ENCODE measurements around the gene NFIB.

NFIB gene

DNA sequence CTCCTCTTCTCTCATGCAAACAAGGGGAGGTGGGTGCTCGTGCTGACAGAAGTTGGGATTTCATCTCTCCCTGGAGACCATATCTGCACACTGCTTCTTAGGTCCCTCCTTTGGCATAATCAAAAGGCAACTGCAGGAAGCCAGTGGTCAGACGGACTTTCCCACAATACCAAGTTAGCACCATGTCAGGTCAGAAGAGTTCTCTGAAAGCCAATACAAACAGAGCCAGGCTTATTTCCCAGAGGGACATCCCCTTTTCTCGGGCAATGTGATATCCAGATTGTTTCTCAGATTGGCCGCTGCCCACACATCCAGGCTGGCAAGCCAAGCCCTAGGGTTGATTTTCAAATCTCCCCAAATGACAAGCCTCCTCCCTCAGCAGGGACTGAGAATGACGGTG, 241.1 kb downstream of the NFIB start:
- DNase-seq (ENCODE audit: low read depth) = no peak

DNA sequence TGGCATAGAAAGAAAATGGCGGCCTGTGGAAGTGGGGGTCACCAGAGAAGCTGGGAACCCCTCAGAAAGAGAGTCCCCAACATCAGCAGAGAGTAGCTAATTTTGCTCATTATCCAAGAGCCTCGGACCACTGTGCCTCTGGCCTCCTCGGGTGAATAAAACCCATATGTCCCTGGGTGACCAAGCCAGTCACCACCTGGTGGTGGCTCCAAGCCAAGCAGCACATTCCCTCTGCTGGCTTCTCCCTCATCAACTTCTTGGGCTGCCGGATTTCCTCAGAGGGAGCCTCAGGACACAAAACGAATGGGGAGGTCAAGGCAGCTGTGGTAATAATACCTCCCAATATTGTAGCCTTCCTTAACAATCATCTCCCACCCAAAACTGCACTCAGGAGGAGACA, 242.5 kb downstream of the NFIB start:
- no peak for DNase-seq (ENCODE audit: low read depth)

DNA sequence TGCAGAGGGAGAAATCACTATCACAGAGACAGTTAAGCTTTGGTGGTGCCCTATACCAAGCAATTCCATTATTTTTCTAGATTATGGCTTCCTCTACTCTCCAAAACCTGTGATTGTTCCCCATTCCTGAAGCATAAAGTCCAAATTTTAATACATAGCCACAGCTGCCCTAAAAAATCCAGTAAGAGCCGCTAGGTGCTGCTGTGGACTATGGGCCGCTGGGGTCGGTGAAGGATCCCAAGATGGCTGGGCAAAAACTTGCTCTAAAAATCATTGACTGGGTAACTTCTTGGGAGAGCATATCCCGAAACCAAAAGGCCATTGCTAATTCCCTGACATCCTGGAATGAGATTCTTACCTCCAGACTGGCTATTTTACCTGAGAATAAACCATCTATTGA, 245.3 kb downstream of the NFIB start:
- no peak for DNase-seq (ENCODE audit: low read depth)

DNA sequence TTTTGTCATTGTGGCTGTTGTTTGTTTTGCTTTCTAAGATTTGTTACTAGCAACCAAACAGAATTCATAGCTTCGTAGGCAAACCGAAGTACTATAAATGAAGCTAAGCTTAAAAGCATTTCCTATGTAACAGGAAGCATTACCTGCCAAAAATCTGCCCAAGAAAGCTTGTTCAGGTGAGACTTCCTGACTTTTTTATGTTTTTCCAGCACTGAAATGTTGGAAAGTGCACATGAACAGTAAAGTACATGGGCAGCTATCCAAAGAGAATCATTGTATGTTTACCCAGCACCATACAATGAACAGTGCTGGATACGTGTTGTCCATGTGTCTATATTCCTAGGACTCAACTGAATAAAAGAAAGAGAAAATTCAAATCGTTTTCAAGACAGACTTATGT, 247.1 kb downstream of the NFIB start:
- no peak for DNase-seq (ENCODE audit: low read depth)

DNA sequence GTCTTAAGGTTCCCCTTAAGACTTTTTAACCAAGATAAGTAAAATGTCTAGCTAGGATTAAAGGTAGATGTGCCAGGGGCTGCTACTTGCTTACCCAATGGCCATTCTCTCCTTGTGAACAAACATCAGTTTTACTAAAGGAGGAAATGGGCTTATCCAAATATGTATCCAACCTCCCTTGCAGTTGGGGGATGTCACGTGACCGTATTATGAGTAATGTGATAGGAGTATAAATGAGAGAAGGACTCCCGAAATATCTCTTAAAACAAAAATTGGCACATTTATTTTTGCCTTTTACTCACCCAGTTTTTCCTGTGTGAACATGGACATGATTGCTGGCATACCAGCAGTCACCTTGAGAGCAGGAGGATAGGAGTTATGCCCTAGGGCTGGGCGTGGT, 247.9 kb downstream of the NFIB start:
- DNase-seq (ENCODE audit: low read depth) = no peak

DNA sequence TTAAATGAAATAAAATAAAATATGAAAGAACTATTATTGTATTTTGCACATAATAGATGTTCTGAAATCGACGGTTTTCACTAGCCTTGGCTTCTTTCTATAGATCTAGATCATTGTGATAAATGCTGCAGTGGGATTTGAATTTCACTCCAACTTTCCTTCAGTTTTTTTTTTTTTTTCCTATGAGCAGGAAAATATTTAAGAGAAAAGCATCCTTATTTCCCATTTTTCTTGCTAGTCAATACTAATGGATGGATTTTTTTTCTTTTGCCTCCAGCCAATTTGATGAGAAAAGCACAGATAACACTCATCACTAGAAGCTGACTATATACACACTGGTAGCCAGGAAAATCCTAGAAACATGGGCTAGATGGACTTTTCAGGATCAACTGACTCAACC, 249.0 kb downstream of the NFIB start:
- no peak for DNase-seq (ENCODE audit: low read depth)

DNA sequence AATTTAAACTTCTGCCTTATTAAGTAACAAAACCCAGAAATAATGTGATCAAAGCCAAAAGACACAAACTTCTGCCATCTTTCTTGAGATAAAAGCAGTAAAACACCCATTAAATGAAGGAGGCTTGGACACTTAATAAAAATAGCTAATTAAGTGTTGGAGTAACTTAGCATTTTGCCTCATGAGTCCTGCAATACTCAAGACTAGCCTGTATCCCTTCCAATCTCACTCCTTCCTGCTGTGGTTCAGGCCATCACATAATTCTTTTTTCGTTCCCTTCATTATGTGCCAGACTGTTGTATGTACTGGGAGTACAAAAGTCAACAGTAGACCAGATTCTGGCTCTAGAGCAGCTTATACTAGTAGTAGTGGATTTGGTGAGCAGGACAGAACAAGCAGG, 250.2 kb downstream of the NFIB start:
- DNase-seq (ENCODE audit: low read depth) = no peak

DNA sequence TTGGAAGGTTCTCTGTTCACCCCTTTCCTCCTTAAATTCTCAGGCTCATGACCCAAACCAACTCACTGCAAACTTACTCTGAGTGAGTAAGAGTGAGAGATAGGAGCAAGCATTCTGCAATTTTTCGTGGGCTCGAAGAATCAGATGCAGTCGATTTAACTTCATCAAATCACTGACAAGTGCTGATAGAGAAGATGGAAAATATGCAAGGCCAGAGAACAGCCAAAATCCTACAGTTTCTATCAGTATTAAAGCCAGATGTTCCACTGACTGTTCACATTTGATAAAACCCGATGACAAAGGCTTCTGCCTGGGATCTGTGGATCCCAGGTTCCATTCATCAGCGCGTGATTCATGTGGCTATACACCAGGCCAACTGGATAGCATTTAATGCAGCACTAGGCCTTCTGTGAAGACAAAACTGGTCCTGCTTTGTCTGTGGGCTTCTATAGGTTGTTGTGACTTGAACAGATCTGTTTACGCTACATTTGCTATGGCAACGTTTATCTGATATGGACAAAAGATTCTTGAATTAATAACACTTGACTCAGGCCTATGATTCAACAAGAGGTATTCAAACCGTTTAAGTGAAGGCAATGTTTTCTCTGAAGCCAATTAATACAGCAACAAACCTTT, 251.2 kb downstream of the NFIB start:
- DNase-seq (ENCODE audit: low read depth) = no peak

DNA sequence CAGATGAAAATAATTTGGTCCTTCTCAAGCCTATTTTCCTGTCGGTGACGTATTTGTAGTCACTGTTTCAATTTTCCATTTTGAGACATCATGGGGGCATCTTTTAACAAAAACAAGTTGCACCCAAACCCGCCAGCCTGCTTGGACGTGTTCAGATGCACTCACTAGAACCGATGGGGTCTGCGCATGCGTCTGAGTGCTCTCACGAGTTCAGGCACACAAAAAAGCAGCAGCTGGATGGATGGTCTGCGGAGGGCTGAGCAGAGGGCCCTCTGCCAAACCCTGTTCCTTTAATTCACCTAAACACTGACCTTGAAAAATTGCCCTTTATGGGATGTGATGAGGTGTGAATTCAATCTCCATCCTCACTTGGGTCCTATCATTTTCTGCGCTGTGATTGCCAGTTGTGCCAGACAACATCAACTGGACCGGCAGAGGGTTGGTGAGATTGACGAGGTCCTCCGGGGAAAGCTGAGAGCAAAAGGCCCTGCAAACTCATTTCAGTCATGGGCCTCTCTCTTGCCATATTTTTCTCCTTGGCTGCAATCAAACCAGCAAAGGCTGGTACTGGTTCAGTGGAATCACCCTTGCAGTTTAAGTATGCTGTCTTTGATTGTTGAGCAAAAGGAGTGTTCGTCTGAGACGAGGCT, 251.9 kb downstream of the NFIB start:
- DNase-seq (ENCODE audit: low read depth) = no peak

DNA sequence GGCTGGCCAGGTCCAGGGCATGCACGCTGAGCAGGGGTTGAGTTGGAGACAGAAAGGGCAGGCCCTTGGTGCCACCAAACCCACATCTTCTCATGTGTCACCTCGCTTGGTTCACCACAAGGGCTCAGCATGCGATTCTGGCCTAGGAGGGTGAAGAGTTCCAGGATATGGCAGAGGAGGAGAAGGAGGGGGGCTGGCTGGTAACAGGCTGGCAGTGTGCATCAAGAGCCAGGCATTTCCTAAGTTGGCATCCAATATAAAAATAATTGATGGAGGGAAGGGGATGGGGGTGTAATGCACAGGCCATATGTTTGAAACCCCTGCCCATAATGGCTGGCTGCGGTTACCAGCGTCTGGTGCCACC, 255.6 kb downstream of the NFIB start:
- DNase-seq (ENCODE audit: low read depth) = no peak

DNA sequence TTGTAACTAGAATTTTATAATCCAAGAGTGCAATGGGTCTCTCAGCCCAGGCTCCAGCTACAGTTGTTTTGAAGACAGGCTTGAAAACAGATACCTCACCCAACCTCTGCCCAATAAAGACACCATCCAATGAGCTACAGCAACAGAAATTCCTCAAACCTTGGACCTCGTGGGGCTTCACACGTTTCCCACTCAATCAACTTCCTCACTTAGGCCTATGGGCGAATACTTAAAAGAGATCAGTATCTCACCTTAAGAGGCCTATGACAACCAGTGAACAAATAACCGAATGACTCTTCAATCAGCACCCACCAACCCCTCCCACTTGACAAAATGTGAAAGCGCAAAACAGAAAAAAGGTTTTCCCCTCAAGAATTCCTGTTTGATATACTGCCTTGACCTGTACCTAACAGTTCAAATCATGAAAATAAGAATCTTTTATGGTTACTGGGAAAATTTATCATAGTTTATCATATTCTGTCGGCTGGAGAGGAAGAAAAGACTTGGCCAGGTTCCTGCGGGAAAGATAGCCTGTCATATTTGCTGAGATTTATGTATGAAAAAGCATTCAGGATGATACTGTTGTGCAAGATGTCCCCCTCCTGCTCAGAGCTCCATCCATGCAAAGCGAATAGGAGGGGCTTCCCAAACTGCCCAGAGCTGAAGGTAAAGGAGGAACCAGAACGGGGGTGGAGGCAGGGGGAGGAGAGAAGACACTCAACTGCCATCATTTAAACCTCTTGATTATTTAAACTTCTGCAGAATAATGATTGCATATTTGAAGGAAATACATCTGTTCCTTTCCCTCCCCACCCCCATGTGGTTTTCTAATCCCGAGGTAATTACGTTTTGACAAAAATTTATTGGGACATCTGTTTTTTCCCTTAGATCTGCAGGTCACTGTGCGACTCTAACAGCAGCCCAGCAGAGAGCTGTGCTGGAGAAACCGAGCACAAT, 256.3 kb downstream of the NFIB start:
- no peak for DNase-seq (ENCODE audit: low read depth)

DNA sequence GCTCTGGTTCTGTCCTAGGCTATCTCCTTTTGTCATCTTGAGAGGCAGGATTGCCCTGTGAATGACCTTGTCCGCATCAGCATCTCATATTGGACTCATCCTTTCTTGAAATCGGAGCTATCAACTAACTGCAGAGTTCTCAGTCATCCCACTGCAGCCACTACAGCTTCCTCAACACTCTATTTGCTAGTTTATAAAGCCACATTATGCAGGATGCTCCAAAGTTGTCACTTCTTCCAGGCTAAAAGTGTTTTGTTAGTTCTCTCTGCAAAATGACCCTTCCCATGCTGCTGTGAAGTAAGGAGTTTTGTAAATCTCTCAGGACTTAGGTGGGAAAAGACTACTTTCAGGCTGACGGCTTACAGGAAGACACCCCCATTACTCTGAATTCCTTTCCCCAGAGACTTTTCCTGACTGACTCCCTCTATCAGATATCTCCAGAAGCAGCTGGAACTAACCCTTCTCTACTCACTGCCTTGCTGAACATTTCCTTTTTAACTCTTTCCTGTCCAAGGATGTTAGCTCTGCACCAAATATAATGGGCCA, 257.6 kb downstream of the NFIB start:
- no peak for DNase-seq (ENCODE audit: low read depth)

DNA sequence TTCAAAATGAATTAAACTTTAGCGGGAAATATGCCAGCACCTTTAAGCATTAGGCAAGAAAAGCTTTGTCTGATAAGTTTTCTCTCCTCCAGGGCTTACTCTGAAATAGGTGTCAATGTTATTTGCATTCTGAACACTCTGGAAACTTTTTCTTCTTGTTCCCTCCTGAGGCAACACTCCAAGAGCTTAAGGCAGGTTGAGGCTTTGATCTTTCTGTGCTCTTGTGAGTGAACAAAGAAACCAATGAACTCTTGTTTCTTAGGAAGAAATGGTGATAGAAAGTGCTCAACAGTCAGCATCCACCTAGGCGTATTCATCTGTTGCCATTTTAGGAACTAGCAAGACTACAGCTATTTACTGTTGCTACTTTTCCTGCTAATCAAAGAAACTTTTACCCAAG, 259.8 kb downstream of the NFIB start:
- no peak for DNase-seq (ENCODE audit: low read depth)

DNA sequence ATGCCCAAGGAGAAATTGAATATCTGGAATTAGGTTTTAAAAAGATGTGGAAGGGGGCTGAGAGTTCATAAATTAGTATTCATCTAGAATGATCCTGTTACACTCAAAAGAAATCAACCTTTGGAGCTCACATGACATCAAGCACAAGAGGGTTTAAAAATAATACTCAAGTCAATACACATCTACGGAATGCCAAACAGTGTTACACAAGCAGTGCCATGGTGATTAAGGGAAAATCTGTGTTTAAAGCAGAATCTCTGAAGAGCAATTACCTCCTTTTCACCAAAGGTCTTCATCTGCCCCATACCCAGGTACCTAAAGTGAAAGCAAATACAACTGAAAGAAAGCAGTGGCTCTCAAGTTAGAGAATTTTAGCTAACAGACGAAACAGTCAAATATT, 261.6 kb downstream of the NFIB start:
- DNase-seq (ENCODE audit: low read depth) = no peak

DNA sequence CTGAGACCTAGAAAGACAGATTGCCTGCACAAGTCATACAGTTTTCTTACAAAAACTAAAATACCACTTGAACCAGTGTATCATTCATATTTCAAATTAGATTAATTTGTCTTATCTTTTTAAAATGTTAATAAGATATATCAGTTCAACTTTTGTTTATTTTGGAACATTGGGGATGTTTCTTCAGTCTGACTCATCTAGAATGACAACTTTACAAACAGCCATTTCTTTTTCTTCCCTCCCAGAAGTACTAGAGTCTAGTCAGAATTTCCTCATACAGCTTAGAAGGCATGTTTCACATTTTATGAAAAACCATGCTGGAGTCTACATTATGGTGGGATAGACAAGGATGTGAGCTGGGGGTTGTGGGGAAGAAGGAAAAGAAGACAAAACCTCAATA, 262.5 kb downstream of the NFIB start:
- DNase-seq (ENCODE audit: low read depth) = no peak

DNA sequence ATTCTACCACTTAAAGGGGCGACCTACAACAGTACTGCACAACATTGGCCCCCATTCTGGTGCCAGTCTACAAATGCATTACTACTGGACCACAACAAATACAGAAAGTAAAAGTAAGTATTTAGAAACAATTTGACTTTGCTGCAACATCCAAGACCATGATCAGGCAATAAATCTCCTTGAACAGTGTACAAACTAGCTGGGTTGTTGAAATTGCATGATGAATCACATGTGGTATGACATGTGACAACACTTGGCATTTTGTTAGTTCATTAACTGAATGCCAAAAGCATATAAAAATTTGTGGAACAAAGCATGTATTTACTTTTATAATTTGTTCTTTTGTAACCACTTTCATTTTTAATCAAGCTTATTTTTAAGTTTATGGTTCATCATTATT, 270.5 kb downstream of the NFIB start:
- no peak for DNase-seq (ENCODE audit: low read depth)

DNA sequence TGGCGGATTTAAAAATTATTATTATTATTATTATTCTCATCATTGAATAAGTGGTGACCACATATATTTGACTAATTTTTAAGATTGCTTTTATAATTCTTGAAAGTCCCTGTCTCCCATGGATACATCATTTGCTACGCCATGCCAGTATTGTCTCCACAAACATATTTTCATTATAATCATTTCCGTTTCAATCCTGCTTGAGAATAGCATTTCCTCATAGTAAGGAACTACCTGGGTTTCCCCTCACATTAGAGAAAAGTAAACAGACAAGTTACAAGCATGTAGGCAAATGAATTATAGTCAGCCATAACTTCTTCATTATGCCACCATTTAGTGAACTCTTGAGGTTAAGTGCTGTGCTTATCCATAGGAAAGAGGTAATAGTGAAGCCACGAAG, 276.6 kb downstream of the NFIB start:
- DNase-seq (ENCODE audit: low read depth) = no peak

DNA sequence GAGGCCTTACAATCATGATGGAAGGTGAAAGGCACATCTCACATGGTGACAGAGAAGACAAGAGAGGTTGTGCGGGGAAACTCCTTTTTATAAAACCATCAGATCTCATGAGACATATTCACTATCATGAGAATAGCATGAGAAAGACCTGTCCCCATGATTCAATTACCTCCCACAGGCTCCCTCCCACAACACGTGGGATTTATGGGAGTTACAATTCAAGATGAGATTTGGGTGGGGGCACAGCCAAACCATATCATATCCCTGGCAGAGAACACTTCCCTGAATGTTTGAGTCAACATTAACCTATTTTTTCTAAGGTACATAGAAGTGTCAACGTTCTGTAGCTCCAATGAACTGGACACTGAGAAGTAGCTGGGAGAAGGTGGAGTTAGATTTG, 280.9 kb downstream of the NFIB start:
- no peak for DNase-seq (ENCODE audit: low read depth)
